Smooth muscle cell (in vitro differentiated cells): ENCODE measurements around the gene MTCH1. TPM values are rescaled to one million over a fixed set of nuclear protein-coding genes. Genes with fewer than 3 reads are reported as not detected.

ENCODE experiments used
- DNase-seq: peaks from one replicate; lab custom pipeline; 2025; ENCODE audit not compliant: unreplicated experiment; lab: John Stamatoyannopoulos, UW
- H2AFZ ChIP-seq: fragments of 200-600 bp; sonication (generic); 2 replicates; pipeline ENCODE4 v1.6.0; 2016; ENCODE audit warnings: antibody characterized with exemption, low read depth, mild to moderate bottlenecking
- H3F3A ChIP-seq: fragments of 200-600 bp; sonication (generic); 2 replicates; pipeline ENCODE4 v1.6.0; 2017; ENCODE audit warnings: antibody characterized with exemption, low read depth
- H3K27ac ChIP-seq: fragments of 200-600 bp; sonication (generic); 2 replicates; pipeline ENCODE4 v1.5.1; 2016; ENCODE audit warnings: low read depth, mild to moderate bottlenecking
- H3K27me3 ChIP-seq: fragments of 200-600 bp; sonication (generic); 2 replicates; pipeline ENCODE4 v1.6.1; 2016; ENCODE audit warnings: low read depth, mild to moderate bottlenecking
- H3K36me3 ChIP-seq: fragments of 200-600 bp; sonication (generic); 2 replicates; pipeline ENCODE4 v1.5.1; 2016; ENCODE audit warnings: low read depth
- H3K4me1 ChIP-seq: fragments of 200-600 bp; sonication (generic); 2 replicates; pipeline ENCODE4 v1.5.1; 2016; ENCODE audit warnings: low read depth
- H3K4me2 ChIP-seq: fragments of 200-600 bp; sonication (generic); 2 replicates; pipeline ENCODE4 v1.6.0; 2016; ENCODE audit warnings: mild to moderate bottlenecking
- H3K4me3 ChIP-seq: fragments of 200-600 bp; sonication (generic); 2 replicates; pipeline ENCODE4 v1.5.1; 2016; ENCODE audit warnings: mild to moderate bottlenecking
- H3K79me2 ChIP-seq: fragments of 200-600 bp; sonication (generic); 2 replicates; pipeline ENCODE4 v1.6.0; 2016; ENCODE audit warnings: low read depth, mild to moderate bottlenecking
- H3K9ac ChIP-seq: fragments of 200-600 bp; sonication (generic); 2 replicates; pipeline ENCODE4 v1.6.0; 2016; ENCODE audit warnings: low read depth
- H3K9me3 ChIP-seq: fragments of 200-600 bp; sonication (generic); replicated peaks from 2 replicates; pipeline ENCODE4 v1.5.1; 2016; ENCODE audit warnings: low read depth
- H4K20me1 ChIP-seq: fragments of 200-600 bp; sonication (generic); 2 replicates; pipeline ENCODE4 v1.6.0; 2016; ENCODE audit warnings: low read depth
- CTCF ChIP-seq: fragments of 200-600 bp; sonication (generic); IDR thresholded peaks from 2 replicates; pipeline ENCODE4 v1.5.1; 2017; ENCODE audit warnings: borderline replicate concordance, mild to moderate bottlenecking, antibody characterized with exemption; ENCODE audit not compliant: insufficient read depth, poor library complexity, severe bottlenecking
- WGBS: methylation state at CpG from one replicate; pipeline ENCODE4 v1.1.7; 2016; ENCODE audit warnings: low lambda C conversion rate; 5-methylcytosine and 5-hydroxymethylcytosine counted together
- polyA plus RNA-seq: library from polyadenylated mRNA; unstranded; fragments of >200 nt; fragmentation: Nextera tagmentation; extraction: Ambion mirVana; gene quantifications from 2 replicates; pipeline ENCODE4 v1.2.1, GENCODE V29; 2016
- total RNA-seq: library from RNA; depleted of rRNA; stranded (reverse); fragments of >200 nt; gene quantifications from 2 replicates; pipeline ENCODE4 v1.2.3, GENCODE V29; 2014

MTCH1 gene
- total and polyA plus RNA-seq, 2 experiments from 2014 or later = 200 to 517 TPM

GRCh38 chr6:36961441-36962435, 24.3 kb downstream of the MTCH1 start:
- Histone ChIP-seq H4K20me1 (no peaks in the 10 kb centered on the region), H3K4me1 (no peaks in the 10 kb centered on the region), H3K4me3 (no peak overlapping the region), H3K79me2 (no peaks in the 10 kb centered on the region), H3K9me3 (no peaks in the 10 kb centered on the region), H3K27ac (no peak overlapping the region), H2AFZ (no peak overlapping the region), H3K36me3 (no peaks in the 10 kb centered on the region), H3F3A (no peaks in the 10 kb centered on the region), H3K27me3 (no peaks in the 10 kb centered on the region), H3K9ac (no peak overlapping the region), H3K4me2 (no peak overlapping the region)
- TF ChIP-seq CTCF = no peak
- 92% methylated on average over 40 of the region's 40 CpGs for WGBS
- no peak for DNase-seq

GRCh38 chr6:36959555-36960250, 26.3 kb downstream of the MTCH1 start:
- H3K27ac ChIP-seq = no peak overlapping the region
- no peak for DNase-seq
- no peak overlapping the region for H3K9ac ChIP-seq
- no peaks in the 10 kb centered on the region for H3K36me3 ChIP-seq
- no peaks in the 10 kb centered on the region for H3K79me2 ChIP-seq
- no peaks in the 10 kb centered on the region for H4K20me1 ChIP-seq
- 95% methylated on average over 17 of the region's 17 CpGs for WGBS
- TF ChIP-seq CTCF = no peak
- H3K9me3 ChIP-seq = no peaks in the 10 kb centered on the region
- no peak overlapping the region for H3K4me3 ChIP-seq
- H2AFZ ChIP-seq = no peak overlapping the region
- H3F3A ChIP-seq = no peaks in the 10 kb centered on the region
- H3K27me3 ChIP-seq = no peaks in the 10 kb centered on the region
- H3K4me2 ChIP-seq = no peak overlapping the region
- H3K4me1 ChIP-seq = no peaks in the 10 kb centered on the region

- no peak for DNase-seq
- 83% methylated on average over 44 of the region's 44 CpGs for WGBS
- H3K4me3 ChIP-seq = no peak overlapping the region
Observed at GRCh38 chr6:36958775-36959554, 27.0 kb downstream of the MTCH1 start.

More at GRCh38 chr6:36958775-36959554, 27.0 kb downstream of the MTCH1 start:
- Histone ChIP-seq H4K20me1 (no peaks in the 10 kb centered on the region), H3K4me1 (no peaks in the 10 kb centered on the region), H3K27ac (no peak overlapping the region), H3K36me3 (no peaks in the 10 kb centered on the region), H3K9ac (no peak overlapping the region), H3K4me2 (no peak overlapping the region), H2AFZ (no peak overlapping the region), H3K79me2 (no peaks in the 10 kb centered on the region), H3F3A (no peaks in the 10 kb centered on the region), H3K27me3 (no peaks in the 10 kb centered on the region), H3K9me3 (no peaks in the 10 kb centered on the region)
- TF ChIP-seq CTCF = no peak
